NCI-H1105 (cell line): ENCODE data around the gene USF3.

Experiments used
- DNase-seq: peaks from one replicate; lab custom pipeline; 2025; lab: John Stamatoyannopoulos, UW

Gene USF3

GRCh38 chr3:113695786-113696645, at the start of gene USF3:
TSS of gene USF3 (minus strand) at chr3:113696642. CDS start at chr3:113674878, 21,764 bp downstream.
- peak; percentile 61 for DNase-seq

GRCh38 chr3:113745756-113746547, 49.5 kb upstream of the USF3 start, which contains the start of gene NAA50:
TSS of gene NAA50 (minus strand) at chr3:113746249. CDS start at chr3:113745949, 300 bp downstream.
- DNase-seq, result peak; percentile 91

- peak; percentile 61 for DNase-seq
Observed at GRCh38 chr3:113744941-113745755, 48.7 kb upstream of the USF3 start.

DNA sequence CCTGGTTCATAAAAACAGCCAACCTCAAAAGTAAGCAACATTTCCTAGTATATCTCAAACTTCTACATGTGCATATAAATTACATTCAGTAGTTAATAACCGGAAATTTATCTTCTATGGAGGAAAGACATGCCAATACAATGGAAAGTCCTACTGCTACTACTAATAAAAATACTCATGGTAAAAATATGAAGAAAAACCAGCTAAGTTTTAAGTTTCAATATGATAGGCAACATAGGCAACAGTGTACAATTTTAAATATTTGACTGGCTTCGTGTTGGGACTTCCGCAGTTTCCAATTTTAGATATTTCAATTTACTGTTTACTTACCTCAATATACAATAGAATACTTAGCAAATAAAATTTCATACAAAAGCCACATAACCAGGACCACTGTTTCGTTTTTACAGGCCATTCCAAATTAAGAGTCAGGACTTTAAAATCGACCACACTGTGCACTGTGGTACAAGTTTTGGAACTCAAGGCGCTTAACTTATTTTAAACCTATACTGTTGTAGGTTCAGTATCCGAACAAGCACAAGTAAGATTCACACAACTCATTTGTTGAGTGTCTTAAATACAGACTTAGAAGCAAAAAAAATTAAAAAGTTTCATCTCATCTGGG, 46.7 kb upstream of the USF3 start:
- DNase-seq, result no peak

- DNase-seq, result no peak
Observed at GRCh38 chr3:113741620-113742019, 45.2 kb upstream of the USF3 start.

- DNase-seq, result no peak
Observed at GRCh38 chr3:113741086-113741485, 44.6 kb upstream of the USF3 start.

- DNase-seq, result peak; percentile 43
Observed at GRCh38 chr3:113736548-113737089, 40.2 kb upstream of the USF3 start.

DNA sequence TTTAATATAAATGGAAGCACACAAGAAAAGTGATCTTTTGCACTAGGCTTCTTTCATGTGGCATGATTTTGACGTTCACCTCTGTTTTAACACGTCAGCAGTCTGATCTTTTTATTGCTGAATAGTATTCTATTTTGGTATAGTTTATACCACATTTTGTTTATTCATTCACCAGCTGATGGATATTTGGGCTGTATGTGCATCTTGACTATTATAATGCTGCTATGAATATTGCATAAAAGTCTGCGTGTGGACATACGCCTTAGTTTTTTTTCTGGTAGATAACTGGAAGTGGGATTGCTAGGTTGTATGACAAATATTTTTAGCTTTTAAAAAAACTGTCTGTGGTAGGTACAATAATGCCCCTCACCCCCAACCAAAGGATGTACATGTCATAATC, 35.3 kb upstream of the USF3 start:
- DNase-seq, result no peak

- DNase-seq, result no peak
Observed at GRCh38 chr3:113730550-113730949, 34.1 kb upstream of the USF3 start.

DNA sequence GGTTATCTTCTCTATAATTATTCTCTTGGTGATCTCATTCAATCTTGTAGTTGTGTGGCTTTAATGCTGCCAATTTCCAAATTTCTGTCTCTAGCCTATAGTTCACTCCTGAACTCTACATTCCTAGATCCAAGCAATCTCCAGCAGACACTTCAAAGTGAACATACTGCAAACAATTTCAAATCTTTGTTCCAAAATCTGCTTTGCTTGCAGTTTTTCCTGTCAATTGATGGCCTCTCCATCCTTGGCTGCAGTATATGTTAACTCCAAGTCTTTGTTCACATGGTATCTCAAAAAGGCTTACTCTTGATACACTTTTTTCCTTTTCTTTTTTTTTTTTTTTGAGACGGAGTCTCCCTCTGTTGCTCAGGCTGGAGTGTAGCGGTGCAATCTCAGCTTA, 32.2 kb upstream of the USF3 start:
- no peak for DNase-seq

GRCh38 chr3:113721636-113722035, 25.2 kb upstream of the USF3 start:
- DNase-seq, result no peak

DNA sequence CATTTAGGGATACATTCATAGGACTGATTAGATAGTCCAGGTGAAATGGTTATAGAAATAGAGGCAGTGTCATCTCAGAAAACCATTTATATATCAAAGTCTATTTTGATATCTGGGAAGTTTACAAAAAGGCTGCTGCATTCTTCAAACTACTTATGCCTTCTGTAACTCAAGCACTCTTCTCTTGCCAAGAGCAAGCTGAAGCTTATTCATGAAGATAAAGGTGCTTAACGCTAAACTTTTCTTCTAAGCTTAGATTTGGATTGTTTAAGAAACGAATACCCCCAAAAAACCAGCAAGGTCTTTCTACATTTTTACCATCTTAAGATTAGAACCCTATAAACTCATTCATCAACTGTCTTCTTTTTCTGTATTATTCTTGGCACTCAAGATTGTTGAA, 23.3 kb upstream of the USF3 start:
- DNase-seq, result no peak

GRCh38 chr3:113719294-113719693, 22.9 kb upstream of the USF3 start:
- no peak for DNase-seq

DNA sequence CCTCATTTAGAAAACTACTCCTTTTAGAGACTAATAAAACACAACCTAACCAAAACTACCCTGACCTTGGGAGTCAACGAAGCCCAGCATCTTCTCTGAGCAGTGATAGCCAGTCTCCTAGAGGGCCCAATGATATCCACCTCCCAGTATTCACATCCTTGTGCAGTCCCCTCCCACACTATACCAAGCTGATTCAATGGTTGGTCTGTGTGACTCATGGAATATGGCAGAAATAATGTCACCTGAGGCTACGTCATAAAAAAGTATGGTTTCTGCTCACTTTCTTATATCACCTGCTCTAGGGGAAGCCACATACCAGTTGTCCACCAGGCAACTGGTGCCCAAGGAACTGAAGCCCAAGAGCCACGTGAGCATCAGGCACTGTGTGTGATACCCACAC, 21.4 kb upstream of the USF3 start:
- DNase-seq, result no peak

- DNase-seq, result no peak
Observed at GRCh38 chr3:113717308-113717707, 20.9 kb upstream of the USF3 start.

- DNase-seq, result no peak
Observed at GRCh38 chr3:113714702-113715101, 18.3 kb upstream of the USF3 start.

DNA sequence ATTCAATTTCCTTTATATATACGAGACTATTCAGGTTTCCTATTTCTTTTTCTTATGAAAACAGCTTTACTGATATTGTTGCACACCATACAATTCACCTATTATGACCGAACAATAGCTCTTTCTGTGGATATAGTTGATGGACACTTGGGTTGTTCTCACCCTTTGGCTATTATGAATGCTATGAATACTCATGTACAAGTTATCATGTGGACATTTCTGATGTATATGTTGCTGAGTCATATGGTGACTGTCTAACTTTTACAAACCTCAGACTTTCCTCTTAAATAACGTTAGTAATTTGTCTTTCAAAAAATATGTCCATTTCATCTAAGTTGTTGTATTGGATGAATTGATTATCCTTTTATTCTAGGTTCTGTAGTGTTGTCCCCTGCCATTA, 15.7 kb upstream of the USF3 start:
- DNase-seq, result no peak

- DNase-seq, result no peak
Observed at GRCh38 chr3:113707835-113708234, 11.4 kb upstream of the USF3 start.

DNA sequence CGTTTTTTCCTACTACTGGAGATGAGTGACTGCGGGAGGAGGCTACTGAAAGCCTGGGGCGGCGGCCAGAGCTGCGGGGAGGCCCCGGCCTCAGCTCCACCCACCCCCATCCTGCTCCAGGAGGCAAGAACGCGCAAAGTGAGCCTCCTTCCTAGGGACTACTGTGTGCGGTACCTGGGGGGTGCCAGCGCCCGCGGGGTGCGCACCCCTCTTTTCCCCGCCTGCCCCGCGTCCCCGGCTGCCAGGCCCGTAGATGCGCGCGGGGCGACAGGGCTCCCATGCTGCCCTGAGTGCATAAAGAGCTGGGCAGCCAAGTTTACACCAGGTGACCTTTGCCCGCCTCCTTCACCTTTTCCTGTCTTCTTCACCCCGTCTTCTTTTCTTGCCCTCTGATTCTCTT, 2.5 kb upstream of the USF3 start:
- no peak for DNase-seq

GRCh38 chr3:113698213-113698742, 1.8 kb upstream of the USF3 start:
- DNase-seq, result no peak

DNA sequence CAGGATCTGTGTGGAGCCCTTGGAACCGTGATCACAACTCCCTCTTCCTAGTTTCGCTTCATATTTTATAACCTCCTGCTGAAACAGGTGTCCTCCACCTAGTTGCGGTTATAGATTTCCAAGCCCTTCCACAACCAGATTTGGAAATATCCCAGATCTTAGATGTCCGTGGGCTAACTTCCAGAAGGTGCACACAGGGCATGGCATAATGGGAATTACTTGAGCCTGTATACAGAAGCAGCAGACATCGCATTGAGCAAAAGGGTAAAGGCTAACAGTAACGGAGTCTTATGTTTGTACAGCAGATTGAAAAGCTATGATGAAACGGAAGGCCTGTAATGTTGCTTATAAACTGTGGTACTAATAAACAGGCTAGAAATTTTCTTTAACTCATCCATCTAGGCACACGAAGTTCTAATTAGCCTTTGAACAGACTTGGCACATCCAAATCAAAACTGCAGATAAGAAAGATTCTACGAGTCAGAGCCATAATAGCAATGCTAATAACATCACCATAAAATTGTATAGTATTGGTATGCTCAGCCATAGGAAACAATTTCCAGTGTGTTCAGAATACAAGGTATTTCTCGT, 1.2 kb upstream of the USF3 start:
- DNase-seq, result no peak
